C4-2B (cell line): Measurements from ENCODE around the gene OR4X2.
"Not testable (repeated sequence)": the region's sequence is repeated elsewhere in the genome, so short reads cannot be mapped to it uniquely, and the experiment has no call there.

Experiments used
- H3K27ac ChIP-seq: fragments of 450-650 bp; 2 replicates; pipeline ENCODE4 v1.5.1; 2017
- ZFX ChIP-seq: fragments of 450-650 bp; IDR thresholded peaks from 2 replicates; pipeline ENCODE4 v1.6.1; 2017
- TF ChIP-seq, protein P1 (sequence below): fragments of 450-650 bp; conservative IDR thresholded peaks from 2 replicates; pipeline ENCODE4 v1.5.1; 2017; ENCODE audit warnings: mild to moderate bottlenecking

Gene OR4X2, protein sequence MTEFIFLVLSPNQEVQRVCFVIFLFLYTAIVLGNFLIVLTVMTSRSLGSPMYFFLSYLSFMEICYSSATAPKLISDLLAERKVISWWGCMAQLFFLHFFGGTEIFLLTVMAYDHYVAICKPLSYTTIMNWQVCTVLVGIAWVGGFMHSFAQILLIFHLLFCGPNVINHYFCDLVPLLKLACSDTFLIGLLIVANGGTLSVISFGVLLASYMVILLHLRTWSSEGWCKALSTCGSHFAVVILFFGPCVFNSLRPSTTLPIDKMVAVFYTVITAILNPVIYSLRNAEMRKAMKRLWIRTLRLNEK

DNA sequence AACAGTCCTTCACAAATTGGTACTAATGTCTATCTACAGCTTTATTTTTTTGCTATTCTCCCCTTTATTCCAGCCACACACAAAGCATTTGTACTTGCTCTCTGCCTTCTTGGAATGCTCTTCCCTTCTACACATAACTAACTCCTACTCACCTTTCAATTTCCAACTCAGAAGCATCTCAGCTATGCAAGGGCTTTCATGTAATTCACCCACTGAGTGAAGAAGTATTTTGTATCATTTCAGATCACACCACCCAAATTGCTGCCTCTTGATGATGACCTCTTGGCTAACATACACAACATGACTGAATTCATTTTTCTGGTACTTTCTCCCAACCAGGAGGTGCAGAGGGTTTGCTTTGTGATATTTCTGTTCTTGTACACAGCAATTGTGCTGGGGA is at the start of gene OR4X2:
Gene OR4X2, plus strand, starts transcription at position 301 of the 400 bp plus-strand sequence. Its CDS starts 0 bp downstream, at position 301.
- H3K27ac ChIP-seq, result no peak within 1 kb of the TSS
- TF ChIP-seq, protein P1, sequence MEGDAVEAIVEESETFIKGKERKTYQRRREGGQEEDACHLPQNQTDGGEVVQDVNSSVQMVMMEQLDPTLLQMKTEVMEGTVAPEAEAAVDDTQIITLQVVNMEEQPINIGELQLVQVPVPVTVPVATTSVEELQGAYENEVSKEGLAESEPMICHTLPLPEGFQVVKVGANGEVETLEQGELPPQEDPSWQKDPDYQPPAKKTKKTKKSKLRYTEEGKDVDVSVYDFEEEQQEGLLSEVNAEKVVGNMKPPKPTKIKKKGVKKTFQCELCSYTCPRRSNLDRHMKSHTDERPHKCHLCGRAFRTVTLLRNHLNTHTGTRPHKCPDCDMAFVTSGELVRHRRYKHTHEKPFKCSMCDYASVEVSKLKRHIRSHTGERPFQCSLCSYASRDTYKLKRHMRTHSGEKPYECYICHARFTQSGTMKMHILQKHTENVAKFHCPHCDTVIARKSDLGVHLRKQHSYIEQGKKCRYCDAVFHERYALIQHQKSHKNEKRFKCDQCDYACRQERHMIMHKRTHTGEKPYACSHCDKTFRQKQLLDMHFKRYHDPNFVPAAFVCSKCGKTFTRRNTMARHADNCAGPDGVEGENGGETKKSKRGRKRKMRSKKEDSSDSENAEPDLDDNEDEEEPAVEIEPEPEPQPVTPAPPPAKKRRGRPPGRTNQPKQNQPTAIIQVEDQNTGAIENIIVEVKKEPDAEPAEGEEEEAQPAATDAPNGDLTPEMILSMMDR, result no peak
- TF ChIP-seq ZFX, result no peak

DNA sequence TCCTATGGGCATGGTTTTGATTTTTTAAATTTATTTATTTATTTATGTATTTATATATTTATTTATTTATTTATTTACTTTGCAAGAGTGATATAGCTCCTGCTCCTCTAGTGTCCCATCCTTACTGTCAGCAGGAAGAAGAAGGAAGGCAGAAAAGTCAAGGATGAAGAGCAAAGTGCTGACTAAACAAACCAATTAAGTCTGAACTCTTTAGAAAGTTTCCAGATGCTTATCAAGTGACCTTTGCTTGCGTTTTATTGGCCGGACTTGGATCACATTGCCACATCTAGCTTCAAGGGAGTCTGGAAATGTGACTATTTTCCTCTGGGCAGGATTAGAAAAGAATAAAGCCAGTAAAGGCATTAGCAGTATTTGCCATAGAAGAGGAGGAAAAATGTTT is 37.0 kb upstream of the OR4X2 start:
- no peak overlapping the region for H3K27ac ChIP-seq
- TF ChIP-seq, protein P1, result no peak
- no peak for TF ChIP-seq ZFX

DNA sequence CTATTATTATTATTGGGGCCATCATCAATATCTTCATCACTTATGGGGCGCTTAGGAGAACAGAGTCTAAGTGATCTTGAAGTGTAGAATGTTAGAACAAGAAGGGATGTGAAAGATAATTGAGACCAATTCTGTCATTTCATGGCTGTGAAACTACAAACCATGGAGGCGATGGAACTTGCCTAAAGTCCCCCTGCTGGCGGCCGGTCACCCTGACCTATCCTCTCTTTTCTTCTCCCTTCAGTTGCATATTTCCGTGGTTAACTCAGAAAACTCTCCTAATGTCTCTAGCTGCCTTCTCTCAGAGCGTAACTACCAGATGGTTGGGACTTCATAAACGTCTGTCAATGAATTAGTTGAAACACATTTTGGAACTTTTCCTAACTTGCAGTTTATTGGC is 34.9 kb upstream of the OR4X2 start:
- no peak overlapping the region for H3K27ac ChIP-seq
- TF ChIP-seq, protein P1, result peak; percentile 44
- TF ChIP-seq ZFX, result no peak

DNA sequence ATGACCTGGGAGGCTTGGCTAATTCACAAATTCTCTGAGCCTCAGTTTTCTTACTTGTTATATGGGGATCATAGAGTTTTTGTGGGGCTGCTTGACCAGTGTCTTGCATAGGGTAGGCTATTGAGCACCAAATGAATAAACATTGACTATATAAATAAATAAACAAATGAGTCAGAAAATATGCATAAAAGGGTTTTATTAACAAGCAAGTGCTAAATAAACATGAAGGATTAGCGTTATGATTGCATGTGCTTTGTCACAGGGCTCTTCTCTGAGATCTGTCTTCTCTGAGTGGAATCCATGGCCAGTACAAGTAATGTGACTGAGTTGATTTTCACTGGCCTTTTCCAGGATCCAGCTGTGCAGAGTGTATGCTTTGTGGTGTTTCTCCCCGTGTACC is 28.4 kb upstream of the OR4X2 start, which contains the start of gene OR4B1:
Gene OR4B1, plus strand, starts transcription at position 301 of the 400 bp plus-strand sequence. Its CDS starts 0 bp downstream, at position 301.
- TF ChIP-seq, protein P1, result no peak
- no peak for TF ChIP-seq ZFX
- H3K27ac ChIP-seq, result no peak within 1 kb of the TSS

DNA sequence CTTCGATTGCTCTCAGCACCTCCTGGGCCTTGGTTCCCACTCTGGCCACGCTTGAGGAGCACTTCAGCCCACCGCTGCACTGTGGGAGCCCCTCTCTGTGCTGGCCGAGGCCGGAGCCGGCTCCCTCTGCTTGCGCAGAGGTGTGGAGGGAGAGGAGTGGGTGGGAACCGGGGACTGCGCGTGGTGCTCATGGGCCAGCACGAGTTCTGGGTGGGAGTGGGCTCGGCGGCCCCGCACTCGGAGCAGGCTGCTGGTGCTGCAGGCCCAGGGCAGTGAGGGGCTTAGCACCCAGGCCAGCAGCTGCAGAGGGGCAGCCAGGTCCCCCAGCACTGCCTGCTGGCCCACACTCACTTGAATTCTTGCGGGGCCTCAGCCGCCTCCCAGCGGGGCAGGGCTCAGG is 16.1 kb upstream of the OR4X2 start:
- TF ChIP-seq, protein P1, result no peak
- TF ChIP-seq ZFX, result no peak
- H3K27ac ChIP-seq, result no peak overlapping the region

DNA sequence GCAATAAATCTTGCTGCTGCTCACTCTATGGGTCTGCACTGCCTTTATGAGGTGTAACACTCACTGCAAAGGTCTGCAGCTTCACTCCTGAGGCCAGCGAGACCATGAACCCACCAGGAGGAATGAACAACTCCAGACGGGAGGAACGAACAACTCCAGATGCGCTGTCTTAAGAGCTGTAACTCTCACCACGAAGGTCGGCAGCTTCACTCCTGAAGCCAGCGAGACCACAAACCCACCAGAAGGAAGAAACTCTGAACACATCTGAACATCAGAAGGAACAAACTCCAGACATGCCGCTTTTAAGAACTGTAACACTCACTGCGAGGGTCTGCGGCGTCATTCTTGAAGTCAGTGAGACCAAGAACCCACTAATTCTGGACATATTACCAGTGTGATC is 14.8 kb upstream of the OR4X2 start:
- H3K27ac ChIP-seq, result not testable (repeated sequence)

DNA sequence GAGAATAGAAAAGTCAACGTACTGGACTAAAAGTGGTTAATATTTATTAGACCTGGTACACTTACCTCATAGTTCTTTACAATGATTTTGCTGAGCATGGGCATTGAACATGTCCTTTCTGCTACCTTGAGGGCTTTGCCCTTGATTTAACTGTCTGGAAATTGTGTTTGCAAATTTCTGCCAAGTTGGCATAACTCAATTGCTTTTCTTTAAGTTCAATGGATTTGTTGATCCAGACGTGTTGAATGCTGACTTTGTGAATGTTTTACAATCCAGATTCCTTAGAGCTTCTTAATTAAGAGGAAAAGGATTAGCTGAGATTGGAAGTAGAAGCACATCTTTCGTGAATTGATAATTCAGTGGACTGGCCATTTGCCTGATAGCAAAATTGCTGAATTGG is 7.2 kb upstream of the OR4X2 start:
- H3K27ac ChIP-seq, result no peak overlapping the region
- no peak for TF ChIP-seq ZFX
- TF ChIP-seq, protein P1, result no peak

DNA sequence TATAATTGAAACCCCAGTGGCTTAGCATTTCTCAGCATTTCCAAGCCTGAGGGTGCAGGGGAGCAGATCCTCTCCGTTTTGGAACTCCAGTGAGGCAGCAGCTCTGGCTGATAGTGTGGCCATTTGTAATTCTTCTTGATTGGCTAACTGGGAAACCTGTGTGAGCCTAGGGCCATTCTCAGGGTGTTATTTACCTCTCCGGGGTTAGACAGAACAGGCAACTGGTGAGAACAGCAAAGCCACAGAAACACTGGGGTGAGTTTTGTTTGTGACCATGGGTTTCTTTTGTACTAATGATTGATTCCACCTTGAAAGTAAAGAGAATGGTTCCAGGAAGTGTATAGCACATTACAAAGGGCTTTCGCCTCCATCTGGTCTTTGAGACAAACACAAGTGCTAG is 2.4 kb upstream of the OR4X2 start:
- TF ChIP-seq, protein P1, result no peak
- TF ChIP-seq ZFX, result no peak
- H3K27ac ChIP-seq, result no peak overlapping the region
